H9 (cell line): ENCODE results near the gene EFCAB6. TPM values are rescaled to one million over a fixed set of nuclear protein-coding genes. Genes with fewer than 3 reads are reported as not detected.

Experiments
- DNase-seq: peaks from one replicate; pipeline ENCODE4 v3.0.0-alpha.2; 2017
- H2AFZ ChIP-seq: one replicate; pipeline ENCODE4 v1.6.1; 2013; ENCODE audit warnings: mild to moderate bottlenecking, low read length, control low read depth, moderate library complexity
- H2AK5ac ChIP-seq: 2 replicates; pipeline ENCODE4 v1.6.1; 2013; ENCODE audit warnings: low read length, control low read depth, mixed read lengths; ENCODE audit not compliant: insufficient read length
- H2BK120ac ChIP-seq: one replicate; pipeline ENCODE4 v1.6.1; 2013; ENCODE audit warnings: low read depth, mild to moderate bottlenecking, low read length, control low read depth, inconsistent platforms; ENCODE audit not compliant: poor library complexity, severe bottlenecking
- H2BK12ac ChIP-seq: 2 replicates; pipeline ENCODE4 v1.6.1; 2013; ENCODE audit warnings: low read length, control low read depth, mixed read lengths, low read depth; ENCODE audit not compliant: insufficient read length
- H2BK15ac ChIP-seq: 2 replicates; pipeline ENCODE4 v1.6.1; 2013; ENCODE audit warnings: low read depth, low read length, control low read depth
- H2BK20ac ChIP-seq: one replicate; pipeline ENCODE4 v1.6.1; 2013; ENCODE audit warnings: low read depth, mild to moderate bottlenecking, low read length, control low read depth, inconsistent platforms; ENCODE audit not compliant: poor library complexity, severe bottlenecking
- H2BK5ac ChIP-seq: 2 replicates; pipeline ENCODE4 v1.6.1; 2013; ENCODE audit warnings: low read length, control low read depth, mixed read lengths; ENCODE audit not compliant: insufficient read length
- H3K14ac ChIP-seq: 2 replicates; pipeline ENCODE4 v1.6.1; 2013; ENCODE audit warnings: low read length, control low read depth; ENCODE audit not compliant: insufficient read depth
- H3K18ac ChIP-seq: 2 replicates; pipeline ENCODE4 v1.6.1; 2013; ENCODE audit warnings: low read depth, mild to moderate bottlenecking, mixed read lengths, low read length, control low read depth; ENCODE audit not compliant: insufficient read length
- H3K23ac ChIP-seq: 2 replicates; pipeline ENCODE4 v1.6.1; 2013; ENCODE audit warnings: low read length, control low read depth, mixed read lengths, low read depth; ENCODE audit not compliant: insufficient read length
- H3K23me2 ChIP-seq: 2 replicates; pipeline ENCODE4 v1.6.1; 2013; ENCODE audit warnings: low read depth, mild to moderate bottlenecking, mixed read lengths, low read length, control low read depth; ENCODE audit not compliant: insufficient read length, poor library complexity, severe bottlenecking
- H3K27ac ChIP-seq: 2 replicates; pipeline ENCODE4 v1.5.1; 2013; ENCODE audit warnings: low read length, control low read depth, mixed read lengths, low read depth; ENCODE audit not compliant: insufficient read length
- H3K27me3 ChIP-seq: 2 replicates; pipeline ENCODE4 v1.6.1; 2013; ENCODE audit warnings: low read length, control low read depth, inconsistent platforms; ENCODE audit not compliant: insufficient read depth
- H3K4ac ChIP-seq: 2 replicates; pipeline ENCODE4 v1.6.1; 2013; ENCODE audit warnings: low read depth, mild to moderate bottlenecking, control low read depth, inconsistent platforms, low read length, moderate library complexity
- H3K4me1 ChIP-seq: 2 replicates; pipeline ENCODE4 v1.6.1; 2013; ENCODE audit warnings: low read length, control low read depth, inconsistent platforms; ENCODE audit not compliant: insufficient read depth
- H3K4me2 ChIP-seq: 2 replicates; pipeline ENCODE4 v1.6.1; 2013; ENCODE audit warnings: low read length, control low read depth, mixed read lengths; ENCODE audit not compliant: insufficient read length, insufficient read depth
- H3K56ac ChIP-seq: 2 replicates; pipeline ENCODE4 v1.6.1; 2013; ENCODE audit warnings: low read depth, mild to moderate bottlenecking, mixed read lengths, low read length, control low read depth; ENCODE audit not compliant: insufficient read length
- H3K79me1 ChIP-seq: 2 replicates; pipeline ENCODE4 v1.6.1; 2013; ENCODE audit warnings: low read depth, mild to moderate bottlenecking, moderate library complexity, low read length, control low read depth, inconsistent platforms; ENCODE audit not compliant: insufficient read depth, poor library complexity, severe bottlenecking
- H3K79me2 ChIP-seq: 2 replicates; pipeline ENCODE4 v1.6.1; 2013; ENCODE audit warnings: low read length, control low read depth, inconsistent platforms; ENCODE audit not compliant: insufficient read depth
- H3K9ac ChIP-seq: 2 replicates; pipeline ENCODE4 v1.6.1; 2013; ENCODE audit warnings: low read length, control low read depth, mixed read lengths; ENCODE audit not compliant: insufficient read length; ENCODE audit errors: extremely low read depth
- H3K9me3 ChIP-seq: one replicate; pipeline ENCODE4 v1.6.1; 2013; ENCODE audit warnings: low read depth, low read length, inconsistent platforms; ENCODE audit not compliant: control insufficient read depth
- H3T11ph ChIP-seq: one replicate; pipeline ENCODE4 v1.6.1; 2013; ENCODE audit warnings: mild to moderate bottlenecking, low read length, control low read depth, inconsistent platforms
- H4K20me1 ChIP-seq: one replicate; pipeline ENCODE4 v1.6.1; 2013; ENCODE audit not compliant: control insufficient read depth, insufficient read length, insufficient read depth
- H4K5ac ChIP-seq: 2 replicates; pipeline ENCODE4 v1.6.1; 2013; ENCODE audit warnings: low read depth, mild to moderate bottlenecking, mixed read lengths, low read length, control low read depth; ENCODE audit not compliant: insufficient read length
- H4K8ac ChIP-seq: replicated peaks from 2 replicates; pipeline ENCODE4 v1.6.1; 2013; ENCODE audit warnings: low read length, control low read depth, mixed read lengths, low read depth; ENCODE audit not compliant: insufficient read length
- H4K91ac ChIP-seq: 2 replicates; pipeline ENCODE4 v1.6.1; 2013; ENCODE audit warnings: low read depth, mild to moderate bottlenecking, moderate library complexity, mixed read lengths, low read length, control low read depth; ENCODE audit not compliant: insufficient read length
- H3K27ac Mint-ChIP-seq, 3 experiments: 2 replicates in 2 of 3; 3 replicates in 1 of 3; pipeline ENCODE4 v1.8.0; 2020 to 2021; ENCODE audit warnings: mixed read lengths in 3 of 3, mild to moderate bottlenecking in 1 of 3, moderate library complexity in 1 of 3
- H3K27me3 Mint-ChIP-seq: 2 replicates; pipeline ENCODE4 v1.8.0; 2021; ENCODE audit warnings: low read depth, mild to moderate bottlenecking, moderate library complexity, mixed read lengths
- H3K36me3 Mint-ChIP-seq, 3 experiments: 2 replicates in 2 of 3; 3 replicates in 1 of 3; pipeline ENCODE4 v1.8.0; 2020 to 2021; ENCODE audit warnings: low read depth in 3 of 3, mixed read lengths in 3 of 3; ENCODE audit not compliant: insufficient read depth in 1 of 3
- H3K4me1 Mint-ChIP-seq, 2 experiments: 2 replicates each; pipeline ENCODE4 v1.8.0; 2020; ENCODE audit warnings: mixed read lengths in 2 of 2
- H3K4me3 Mint-ChIP-seq, 2 experiments: 2 replicates in 1 of 2; 3 replicates in 1 of 2; pipeline ENCODE4 v1.8.0; 2020 to 2021; ENCODE audit warnings: mild to moderate bottlenecking in 2 of 2, mixed read lengths in 2 of 2, moderate library complexity in 1 of 2
- H3K9me3 Mint-ChIP-seq, 2 experiments: 2 replicates in 1 of 2; 3 replicates in 1 of 2; pipeline ENCODE4 v1.8.0; 2020; ENCODE audit warnings: mild to moderate bottlenecking in 2 of 2, mixed read lengths in 2 of 2, moderate library complexity in 1 of 2
- WGBS: extraction: QIAGEN DNeasy Blood & Tissue Kit; methylation state at CpG from one replicate; pipeline ENCODE4 v1.1.7; 2013; ENCODE audit warnings: missing lambda C conversion rate, low lambda C conversion rate, mixed read lengths; ENCODE audit not compliant: insufficient read length; ENCODE audit errors: extremely low coverage; 5-methylcytosine and 5-hydroxymethylcytosine counted together
- total RNA-seq: library from RNA; stranded (reverse); gene quantifications from 2 replicates; pipeline ENCODE4 v1.2.1, GENCODE V29; 2021
- TF ChIP-seq, protein P1 (sequence below): fragments of 200-600 bp; sonication (generic); conservative IDR thresholded peaks from 3 replicates; pipeline ENCODE4 v1.8.0; 2021; ENCODE audit warnings: antibody characterized with exemption, mild to moderate bottlenecking

Gene EFCAB6
- total RNA-seq, 1 experiment from 2014 or later = 0.31 TPM

DNA sequence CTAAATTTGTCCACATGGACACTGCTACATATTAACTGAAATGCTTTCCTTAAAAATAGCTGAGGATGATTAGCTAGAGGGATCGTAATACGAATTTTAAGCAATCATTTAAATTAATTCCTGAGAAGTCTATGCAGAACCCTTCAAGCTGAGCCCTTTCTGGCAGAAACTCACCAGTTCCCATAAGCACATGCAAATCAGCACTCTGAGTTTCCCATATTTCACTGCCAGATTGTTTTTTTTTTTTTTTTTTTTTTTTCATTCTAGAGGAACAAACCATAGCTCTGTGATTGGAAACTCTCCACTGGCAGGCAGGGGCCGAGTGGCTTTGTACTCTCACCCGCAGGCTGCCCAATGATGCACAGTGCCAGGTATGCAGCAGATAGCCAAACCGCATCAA lies 145.6 kb downstream of the EFCAB6 start:
- Histone ChIP-seq H3K79me2 (no peaks in the 10 kb centered on the region), H3K27ac (no peak overlapping the region), H3K79me1 (no peaks in the 10 kb centered on the region), H4K5ac (no peak overlapping the region), H3K23ac (no peak overlapping the region), H3K4me2 (no peak overlapping the region), H2BK20ac (no peak overlapping the region), H4K20me1 (no peaks in the 10 kb centered on the region), H4K91ac (no peak overlapping the region), H3K56ac (no peak overlapping the region), H3K14ac (no peak overlapping the region), H2BK12ac (no peak overlapping the region), H3K27me3 (no peaks in the 10 kb centered on the region), H3K23me2 (no peaks in the 10 kb centered on the region), H4K8ac (no peak overlapping the region), H3T11ph (no peak overlapping the region), H3K18ac (no peak overlapping the region), H2BK15ac (no peak overlapping the region), H3K4ac (no peak overlapping the region), H2BK120ac (no peak overlapping the region), H3K9me3 (no peaks in the 10 kb centered on the region), H2AFZ (no peak overlapping the region), H2BK5ac (no peak overlapping the region), H3K4me1 (peaks cover under 1% of the 10 kb centered on the region; the same call in 1 of the 2 replicates), H3K9ac (no peak overlapping the region), H2AK5ac (no peak overlapping the region)
- TF ChIP-seq, protein P1, sequence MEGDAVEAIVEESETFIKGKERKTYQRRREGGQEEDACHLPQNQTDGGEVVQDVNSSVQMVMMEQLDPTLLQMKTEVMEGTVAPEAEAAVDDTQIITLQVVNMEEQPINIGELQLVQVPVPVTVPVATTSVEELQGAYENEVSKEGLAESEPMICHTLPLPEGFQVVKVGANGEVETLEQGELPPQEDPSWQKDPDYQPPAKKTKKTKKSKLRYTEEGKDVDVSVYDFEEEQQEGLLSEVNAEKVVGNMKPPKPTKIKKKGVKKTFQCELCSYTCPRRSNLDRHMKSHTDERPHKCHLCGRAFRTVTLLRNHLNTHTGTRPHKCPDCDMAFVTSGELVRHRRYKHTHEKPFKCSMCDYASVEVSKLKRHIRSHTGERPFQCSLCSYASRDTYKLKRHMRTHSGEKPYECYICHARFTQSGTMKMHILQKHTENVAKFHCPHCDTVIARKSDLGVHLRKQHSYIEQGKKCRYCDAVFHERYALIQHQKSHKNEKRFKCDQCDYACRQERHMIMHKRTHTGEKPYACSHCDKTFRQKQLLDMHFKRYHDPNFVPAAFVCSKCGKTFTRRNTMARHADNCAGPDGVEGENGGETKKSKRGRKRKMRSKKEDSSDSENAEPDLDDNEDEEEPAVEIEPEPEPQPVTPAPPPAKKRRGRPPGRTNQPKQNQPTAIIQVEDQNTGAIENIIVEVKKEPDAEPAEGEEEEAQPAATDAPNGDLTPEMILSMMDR = no peak
- Mint-ChIP-seq H3K4me3 (no peak overlapping the region), H3K9me3 (peaks cover 0 to 4% of the 10 kb centered on the region in 2 experiments; a peak in 1 of 5 replicates), H3K4me1 (peaks cover 1 to 2% of the 10 kb centered on the region in 2 experiments; a peak in 3 of 4 replicates), H3K27me3 (peaks cover 6% of the 10 kb centered on the region), H3K27ac (no peak overlapping the region), H3K36me3 (peaks cover 0 to 2% (median 0%) of the 10 kb centered on the region in 3 experiments; a peak in 2 of 7 replicates)
- no CpG with 5 or more reads among the region's 5 CpGs for WGBS
- DNase-seq = no peak
